Fibroblast of skin of left quadriceps (primary cell): ENCODE data around the gene MPZ.
"Not testable (repeated sequence)": the region's sequence is repeated elsewhere in the genome, so short reads cannot be mapped to it uniquely, and the experiment has no call there.

Source experiments
- DNase-seq, 2 experiments: peaks; one replicate each; pipeline ENCODE4 v3.0.0-alpha.2; 2013; ENCODE audit warnings: low read depth in 2 of 2

Gene MPZ

GRCh38 chr1:161255955-161256520 is 53.7 kb downstream of the MPZ start:
- not testable (repeated sequence) for DNase-seq

- not testable (repeated sequence) for DNase-seq
Observed at GRCh38 chr1:161255302-161255701, 54.5 kb downstream of the MPZ start.
